ENCODE measurements around the gene SERTAD4. TPM values are rescaled to one million over a fixed set of nuclear protein-coding genes. Genes with fewer than 3 reads are reported as not detected.
A peak's percentile ranks its signal among the peaks of the same experiment; 100 is the strongest.

The SERTAD4 gene
- total RNA-seq, 1 experiment from 2014 or later = 8.0 TPM

DNA sequence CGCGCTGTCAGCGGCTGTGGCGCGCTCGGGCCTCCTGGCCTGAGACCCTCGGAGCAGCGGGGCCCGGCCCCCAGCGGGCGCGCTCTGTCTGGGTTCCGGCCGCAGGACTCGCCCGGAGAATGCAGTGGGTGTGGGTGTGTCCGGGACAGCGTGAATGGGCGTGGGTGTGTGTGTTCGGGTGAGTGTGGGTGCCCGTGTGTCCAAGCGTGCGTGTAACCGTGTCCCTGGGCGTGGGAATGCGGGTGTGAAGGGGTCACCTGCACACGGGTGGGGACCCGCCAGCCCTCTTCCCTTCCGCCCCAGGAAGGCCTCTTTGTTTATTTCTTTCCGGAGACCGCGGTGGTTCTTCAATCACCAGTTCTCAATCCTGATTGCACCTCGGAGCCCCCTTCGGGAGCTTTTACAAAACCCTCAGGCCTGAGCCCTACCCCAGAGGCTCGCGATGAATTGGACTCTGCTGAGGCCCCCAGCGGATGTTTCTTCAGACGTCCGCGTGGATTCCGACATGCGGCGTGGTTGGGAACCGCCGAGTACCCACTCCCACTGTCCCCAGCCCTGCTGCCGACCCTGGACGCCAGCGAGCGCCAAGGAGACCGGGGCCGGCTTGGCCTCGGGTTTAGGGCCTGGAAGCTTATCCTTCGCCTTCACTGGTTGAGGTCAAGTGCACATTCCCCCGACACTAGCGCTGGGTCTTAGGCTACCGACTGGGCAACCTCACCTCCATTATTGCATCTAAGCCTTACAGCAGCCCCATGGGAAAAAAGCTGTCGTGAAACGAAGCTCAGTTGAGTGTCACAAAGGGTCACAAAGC is 19.3 kb downstream of the SERTAD4 start:
- ChIA-PET CTCF (interaction anchor here (0.7 to 1.0 kb wide), 2 partner anchors 13 to 391 kb away, joined by 4 to 8 read pairs; no protein-coding TSS in a partner anchor), POLR2A (ENCODE audit: low non-redundant PET) (interaction anchor here (1.1 kb wide), 1 partner anchor 122 kb away, joined by 3 read pairs; no protein-coding TSS in a partner anchor)
- Histone ChIP-seq H3K27me3 (replicated peaks; ENCODE audit: insufficient read depth, low read depth, low read length, poor library complexity) (no peaks in the 10 kb centered on the region), H3K4me3 (ENCODE audit: low read depth, low read length, poor library complexity, severe bottlenecking) (peak overlapping the region; percentile 42), H3K27ac (ENCODE audit: low read depth, low read length, poor library complexity, severe bottlenecking) (peak overlapping the region; percentile 51), H3K4me1 (ENCODE audit: insufficient read depth, low read length, poor library complexity, severe bottlenecking) (peaks cover 34% of the 10 kb centered on the region), H3K9me3 (ENCODE audit: low read depth, low read length, poor library complexity, severe bottlenecking) (no peaks in the 10 kb centered on the region), H3K36me3 (ENCODE audit: insufficient read depth, low read length, poor library complexity, severe bottlenecking) (no peaks in the 10 kb centered on the region)
- no peak for TF ChIP-seq EZH2 (IDR thresholded peaks at IDR 0.05; ENCODE audit: borderline replicate concordance, low read depth, low read length, poor library complexity, severe bottlenecking)
- no peak for TF ChIP-seq CTCF (conservative IDR thresholded peaks at IDR 0.05; ENCODE audit: low read depth, low read length)
- BruUV-seq (replicated peaks) = no TSS peak
- intact Hi-C loops (cut with micrococcal nuclease; ENCODE audit: unreplicated experiment) = loop anchor here (5.0 kb wide), 1 partner anchor 40 kb away; no protein-coding TSS in a partner anchor
- DNase-seq (ENCODE audit: low spot score) = no peak

DNA sequence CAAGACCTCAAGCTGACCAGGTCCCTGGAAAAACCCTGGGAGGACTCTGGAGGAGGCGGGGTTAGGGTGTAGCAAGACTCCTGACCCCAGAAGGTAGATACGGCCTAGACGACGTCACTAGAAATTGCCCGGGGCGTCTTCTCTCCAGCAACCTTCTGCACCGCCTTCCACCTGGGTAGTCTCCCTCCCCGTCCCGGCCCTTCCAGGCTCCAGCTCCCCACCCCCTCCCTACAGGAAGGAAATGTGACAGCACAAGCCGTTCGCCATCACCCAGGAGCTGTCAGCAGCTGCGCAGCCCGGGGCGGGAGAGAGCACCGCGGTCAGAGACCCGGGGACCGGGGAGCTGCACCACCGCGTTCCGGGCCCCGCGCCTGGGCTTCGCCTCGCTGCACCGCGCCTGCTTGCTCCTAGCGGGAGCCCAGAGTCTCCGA is 20.0 kb downstream of the SERTAD4 start:
- no TSS peak for BruUV-seq (replicated peaks)
- Histone ChIP-seq H3K27ac (ENCODE audit: low read depth, low read length, poor library complexity, severe bottlenecking) (no peak overlapping the region), H3K27me3 (replicated peaks; ENCODE audit: insufficient read depth, low read depth, low read length, poor library complexity) (no peaks in the 10 kb centered on the region), H3K36me3 (ENCODE audit: insufficient read depth, low read length, poor library complexity, severe bottlenecking) (no peaks in the 10 kb centered on the region), H3K9me3 (ENCODE audit: low read depth, low read length, poor library complexity, severe bottlenecking) (no peaks in the 10 kb centered on the region), H3K4me1 (ENCODE audit: insufficient read depth, low read length, poor library complexity, severe bottlenecking) (peaks cover 30% of the 10 kb centered on the region), H3K4me3 (ENCODE audit: low read depth, low read length, poor library complexity, severe bottlenecking) (no peak overlapping the region)
- TF ChIP-seq EZH2 (IDR thresholded peaks at IDR 0.05; ENCODE audit: borderline replicate concordance, low read depth, low read length, poor library complexity, severe bottlenecking) = no peak
- TF ChIP-seq CTCF (conservative IDR thresholded peaks at IDR 0.05; ENCODE audit: low read depth, low read length) = no peak
- no peak for DNase-seq (ENCODE audit: low spot score)
- intact Hi-C loops (cut with micrococcal nuclease; ENCODE audit: unreplicated experiment) = loop anchor here (5.0 kb wide), 1 partner anchor 40 kb away; no protein-coding TSS in a partner anchor
- CTCF ChIA-PET = no interaction called here
- POLR2A ChIA-PET (ENCODE audit: low non-redundant PET) = interaction anchor here (1.1 kb wide), 1 partner anchor 121 kb away, joined by 3 read pairs; no protein-coding TSS in a partner anchor

- POLR2A ChIA-PET (ENCODE audit: low non-redundant PET) = interaction anchor here (0.9 kb wide), 1 partner anchor 120 kb away, joined by 3 read pairs; no protein-coding TSS in a partner anchor
- Histone ChIP-seq H3K4me1 (ENCODE audit: insufficient read depth, low read length, poor library complexity, severe bottlenecking) (peaks cover 30% of the 10 kb centered on the region), H3K4me3 (ENCODE audit: low read depth, low read length, poor library complexity, severe bottlenecking) (no peak overlapping the region), H3K27me3 (replicated peaks; ENCODE audit: insufficient read depth, low read depth, low read length, poor library complexity) (no peaks in the 10 kb centered on the region), H3K9me3 (ENCODE audit: low read depth, low read length, poor library complexity, severe bottlenecking) (no peaks in the 10 kb centered on the region), H3K36me3 (ENCODE audit: insufficient read depth, low read length, poor library complexity, severe bottlenecking) (no peaks in the 10 kb centered on the region), H3K27ac (ENCODE audit: low read depth, low read length, poor library complexity, severe bottlenecking) (no peak overlapping the region)
- intact Hi-C loops (cut with micrococcal nuclease; ENCODE audit: unreplicated experiment) = loop anchor here (5.0 kb wide), 1 partner anchor 38 kb away; no protein-coding TSS in a partner anchor
- TF ChIP-seq CTCF (conservative IDR thresholded peaks at IDR 0.05; ENCODE audit: low read depth, low read length) (no peak), EZH2 (IDR thresholded peaks at IDR 0.05; ENCODE audit: borderline replicate concordance, low read depth, low read length, poor library complexity, severe bottlenecking) (no peak)
- no peak for DNase-seq (ENCODE audit: low spot score)
- CTCF ChIA-PET = interaction anchor here (0.5 kb wide), 1 partner anchor 16 kb away, joined by 3 read pairs; no protein-coding TSS in a partner anchor
- BruUV-seq (replicated peaks) = no TSS peak
Measured at GRCh38 chr1:210254298-210254697, 21.7 kb downstream of the SERTAD4 start.
